ENCODE measurements around the gene DCC. TPM values are rescaled to one million over a fixed set of nuclear protein-coding genes. Genes with fewer than 3 reads are reported as not detected.
A peak's percentile ranks its signal among the peaks of the same experiment; 100 is the strongest.

The DCC gene
- total RNA-seq, 1 experiment from 2014 or later = not detected

DNA sequence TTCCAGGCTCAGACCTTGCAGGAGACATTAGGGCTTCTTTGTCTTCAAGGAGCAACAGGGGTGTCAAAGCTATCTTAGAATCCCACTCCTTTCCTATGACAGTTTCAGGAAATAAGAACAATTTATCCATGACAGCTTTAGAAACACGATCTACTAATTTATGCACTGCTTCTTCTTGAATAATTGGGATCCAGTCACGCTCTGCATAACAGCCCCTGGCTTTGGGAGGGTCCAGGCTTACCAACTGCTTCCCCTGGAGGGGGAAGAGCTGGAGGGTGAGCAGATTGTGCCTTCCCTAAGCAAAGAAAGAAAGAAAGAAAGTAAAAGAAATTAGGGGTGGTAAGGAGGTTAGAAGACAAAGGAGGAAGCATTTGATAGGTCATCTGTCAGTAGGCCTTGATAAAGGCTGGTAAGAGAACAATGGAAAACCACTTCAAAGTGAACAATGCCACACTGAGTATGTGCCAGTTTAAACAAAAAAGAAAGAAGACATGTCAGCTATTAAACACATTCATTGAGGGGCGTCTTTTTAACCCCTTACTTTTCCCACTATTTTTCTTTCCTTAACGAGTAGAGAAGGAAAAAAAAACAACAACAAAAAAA is 327.6 kb downstream of the DCC start:
- H3K27ac ChIP-seq (ENCODE audit: low read length) = no peak overlapping the region
- no peaks in the 10 kb centered on the region for H3K4me1 ChIP-seq (ENCODE audit: low read length)
- DNase-seq = no peak
- no peak overlapping the region for H3K4me2 ChIP-seq (ENCODE audit: low read depth, low read length, poor library complexity, severe bottlenecking)
- no peaks in the 10 kb centered on the region for H3K9me2 ChIP-seq (replicated peaks; ENCODE audit: insufficient read depth, low read length)
- no peak overlapping the region for H2AFZ ChIP-seq (ENCODE audit: low read length)
- H3K36me3 ChIP-seq (ENCODE audit: insufficient read depth, low read length) = no peaks in the 10 kb centered on the region
- H3K9me3 ChIP-seq (ENCODE audit: low read length) = peaks cover 3% of the 10 kb centered on the region; the same call in 1 of the 2 replicates
- H3K4me3 ChIP-seq (ENCODE audit: low read length) = no peak overlapping the region
- no peaks in the 10 kb centered on the region for H3K27me3 ChIP-seq (ENCODE audit: low read length)
- no peaks in the 10 kb centered on the region for H4K20me1 ChIP-seq (ENCODE audit: insufficient read depth, low read depth, low read length)
- H3K79me2 ChIP-seq (ENCODE audit: low read length) = no peaks in the 10 kb centered on the region
- no peak overlapping the region for H3K9ac ChIP-seq (ENCODE audit: low read length)

- no peaks in the 10 kb centered on the region for H3K36me3 ChIP-seq (ENCODE audit: insufficient read depth, low read length)
- no peak overlapping the region for H3K4me2 ChIP-seq (ENCODE audit: low read depth, low read length, poor library complexity, severe bottlenecking)
- H3K4me3 ChIP-seq (ENCODE audit: low read length) = no peak overlapping the region
- H3K27me3 ChIP-seq (ENCODE audit: low read length) = no peaks in the 10 kb centered on the region
- peaks cover 6% of the 10 kb centered on the region for H3K9me3 ChIP-seq (ENCODE audit: low read length)
- H3K4me1 ChIP-seq (ENCODE audit: low read length) = no peaks in the 10 kb centered on the region
- no peaks in the 10 kb centered on the region for H3K9me2 ChIP-seq (replicated peaks; ENCODE audit: insufficient read depth, low read length)
- H3K79me2 ChIP-seq (ENCODE audit: low read length) = no peaks in the 10 kb centered on the region
- DNase-seq = peak; percentile 52
- no peak overlapping the region for H2AFZ ChIP-seq (ENCODE audit: low read length)
- H3K27ac ChIP-seq (ENCODE audit: low read length) = no peak overlapping the region
- no peaks in the 10 kb centered on the region for H4K20me1 ChIP-seq (ENCODE audit: insufficient read depth, low read depth, low read length)
- no peak overlapping the region for H3K9ac ChIP-seq (ENCODE audit: low read length)
Observed at GRCh38 chr18:52670896-52671295, 330.9 kb downstream of the DCC start.

DNA sequence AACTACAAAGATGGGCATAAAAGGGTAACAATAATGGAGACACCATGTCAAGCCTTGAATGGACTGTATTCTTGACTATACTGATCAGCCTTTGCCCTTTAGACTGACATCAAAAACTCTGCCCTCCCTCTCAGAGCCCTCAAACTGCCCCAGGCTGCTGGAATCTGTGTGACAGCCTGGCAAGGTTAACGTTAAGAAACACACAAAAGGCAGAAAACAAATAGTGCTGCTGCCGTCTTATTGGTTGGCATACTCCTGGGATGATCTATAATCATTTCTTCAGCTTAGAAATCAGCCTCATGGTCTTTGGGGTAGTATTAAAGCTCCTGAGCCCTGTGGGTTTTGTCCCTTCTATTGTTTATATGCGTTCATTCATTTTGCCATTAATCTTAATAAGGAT is 338.0 kb downstream of the DCC start:
- H2AFZ ChIP-seq (ENCODE audit: low read length) = no peak overlapping the region
- no peaks in the 10 kb centered on the region for H4K20me1 ChIP-seq (ENCODE audit: insufficient read depth, low read depth, low read length)
- H3K27ac ChIP-seq (ENCODE audit: low read length) = no peak overlapping the region
- no peak overlapping the region for H3K4me3 ChIP-seq (ENCODE audit: low read length)
- no peaks in the 10 kb centered on the region for H3K36me3 ChIP-seq (ENCODE audit: insufficient read depth, low read length)
- no peaks in the 10 kb centered on the region for H3K79me2 ChIP-seq (ENCODE audit: low read length)
- no peaks in the 10 kb centered on the region for H3K4me1 ChIP-seq (ENCODE audit: low read length)
- no peaks in the 10 kb centered on the region for H3K27me3 ChIP-seq (ENCODE audit: low read length)
- peaks cover 10% of the 10 kb centered on the region; the same call in 1 of the 2 replicates for H3K9me3 ChIP-seq (ENCODE audit: low read length)
- no peak overlapping the region for H3K4me2 ChIP-seq (ENCODE audit: low read depth, low read length, poor library complexity, severe bottlenecking)
- H3K9ac ChIP-seq (ENCODE audit: low read length) = no peak overlapping the region
- H3K9me2 ChIP-seq (replicated peaks; ENCODE audit: insufficient read depth, low read length) = no peaks in the 10 kb centered on the region
- no peak for DNase-seq

GRCh38 chr18:52678551-52678950 is 338.6 kb downstream of the DCC start:
- H4K20me1 ChIP-seq (ENCODE audit: insufficient read depth, low read depth, low read length) = no peaks in the 10 kb centered on the region
- no peaks in the 10 kb centered on the region for H3K79me2 ChIP-seq (ENCODE audit: low read length)
- H3K36me3 ChIP-seq (ENCODE audit: insufficient read depth, low read length) = no peaks in the 10 kb centered on the region
- H3K4me3 ChIP-seq (ENCODE audit: low read length) = no peak overlapping the region
- H3K4me1 ChIP-seq (ENCODE audit: low read length) = no peaks in the 10 kb centered on the region
- DNase-seq = no peak
- no peaks in the 10 kb centered on the region for H3K27me3 ChIP-seq (ENCODE audit: low read length)
- no peaks in the 10 kb centered on the region for H3K9me2 ChIP-seq (replicated peaks; ENCODE audit: insufficient read depth, low read length)
- no peak overlapping the region for H3K27ac ChIP-seq (ENCODE audit: low read length)
- H3K9ac ChIP-seq (ENCODE audit: low read length) = no peak overlapping the region
- no peak overlapping the region for H2AFZ ChIP-seq (ENCODE audit: low read length)
- no peak overlapping the region for H3K4me2 ChIP-seq (ENCODE audit: low read depth, low read length, poor library complexity, severe bottlenecking)
- peaks cover 7% of the 10 kb centered on the region; the same call in 1 of the 2 replicates for H3K9me3 ChIP-seq (ENCODE audit: low read length)

DNA sequence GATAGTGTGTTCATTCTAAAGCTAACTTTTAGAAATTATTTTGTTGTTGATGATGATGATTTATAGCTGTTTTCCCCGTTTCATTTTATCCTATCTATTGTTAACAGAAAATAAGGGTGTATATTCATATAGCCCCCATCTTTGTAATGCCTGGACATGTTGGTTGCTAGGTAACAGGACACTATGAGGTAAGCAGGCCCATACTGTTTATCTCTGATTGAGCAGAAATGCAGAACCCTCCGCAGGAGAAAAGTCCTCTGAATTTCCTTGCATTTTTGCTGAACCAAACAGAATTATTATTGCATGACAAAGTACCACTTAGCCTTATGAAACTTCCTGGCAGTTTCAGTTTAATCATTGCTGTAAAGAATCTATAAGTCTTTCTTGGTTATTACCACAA is 339.4 kb downstream of the DCC start:
- H3K9me2 ChIP-seq (replicated peaks; ENCODE audit: insufficient read depth, low read length) = no peaks in the 10 kb centered on the region
- H3K4me2 ChIP-seq (ENCODE audit: low read depth, low read length, poor library complexity, severe bottlenecking) = no peak overlapping the region
- no peak overlapping the region for H3K27ac ChIP-seq (ENCODE audit: low read length)
- no peak overlapping the region for H3K9ac ChIP-seq (ENCODE audit: low read length)
- H3K4me1 ChIP-seq (ENCODE audit: low read length) = no peaks in the 10 kb centered on the region
- no peaks in the 10 kb centered on the region for H3K27me3 ChIP-seq (ENCODE audit: low read length)
- no peak overlapping the region for H2AFZ ChIP-seq (ENCODE audit: low read length)
- no peaks in the 10 kb centered on the region; the same call in 1 of the 2 replicates for H3K36me3 ChIP-seq (ENCODE audit: insufficient read depth, low read length)
- no peak overlapping the region for H3K4me3 ChIP-seq (ENCODE audit: low read length)
- no peaks in the 10 kb centered on the region for H3K79me2 ChIP-seq (ENCODE audit: low read length)
- DNase-seq = no peak
- H3K9me3 ChIP-seq (ENCODE audit: low read length) = peaks cover 11% of the 10 kb centered on the region; the same call in 1 of the 2 replicates
- H4K20me1 ChIP-seq (ENCODE audit: insufficient read depth, low read depth, low read length) = no peaks in the 10 kb centered on the region

- Histone ChIP-seq H3K9me3 (ENCODE audit: low read length) (peaks cover 16% of the 10 kb centered on the region), H3K79me2 (ENCODE audit: low read length) (no peaks in the 10 kb centered on the region), H3K9me2 (replicated peaks; ENCODE audit: insufficient read depth, low read length) (no peaks in the 10 kb centered on the region), H3K4me2 (ENCODE audit: low read depth, low read length, poor library complexity, severe bottlenecking) (no peak overlapping the region), H3K36me3 (ENCODE audit: insufficient read depth, low read length) (no peaks in the 10 kb centered on the region; the same call in 1 of the 2 replicates), H3K27ac (ENCODE audit: low read length) (no peak overlapping the region), H3K27me3 (ENCODE audit: low read length) (no peaks in the 10 kb centered on the region), H2AFZ (ENCODE audit: low read length) (no peak overlapping the region), H3K4me3 (ENCODE audit: low read length) (no peak overlapping the region), H3K9ac (ENCODE audit: low read length) (no peak overlapping the region), H3K4me1 (ENCODE audit: low read length) (no peaks in the 10 kb centered on the region), H4K20me1 (ENCODE audit: insufficient read depth, low read depth, low read length) (no peaks in the 10 kb centered on the region)
- DNase-seq = no peak
Observed at GRCh38 chr18:52682260-52682659, 342.3 kb downstream of the DCC start.

- H2AFZ ChIP-seq (ENCODE audit: low read length) = no peak overlapping the region
- H3K36me3 ChIP-seq (ENCODE audit: insufficient read depth, low read length) = no peaks in the 10 kb centered on the region; the same call in 1 of the 2 replicates
- H3K27ac ChIP-seq (ENCODE audit: low read length) = no peak overlapping the region
- no peaks in the 10 kb centered on the region for H4K20me1 ChIP-seq (ENCODE audit: insufficient read depth, low read depth, low read length)
- H3K4me2 ChIP-seq (ENCODE audit: low read depth, low read length, poor library complexity, severe bottlenecking) = no peak overlapping the region
- peaks cover 13% of the 10 kb centered on the region; the same call in 1 of the 2 replicates for H3K9me3 ChIP-seq (ENCODE audit: low read length)
- no peaks in the 10 kb centered on the region for H3K27me3 ChIP-seq (ENCODE audit: low read length)
- H3K4me3 ChIP-seq (ENCODE audit: low read length) = no peak overlapping the region
- H3K4me1 ChIP-seq (ENCODE audit: low read length) = no peaks in the 10 kb centered on the region
- H3K9me2 ChIP-seq (replicated peaks; ENCODE audit: insufficient read depth, low read length) = no peaks in the 10 kb centered on the region
- no peak overlapping the region for H3K9ac ChIP-seq (ENCODE audit: low read length)
- H3K79me2 ChIP-seq (ENCODE audit: low read length) = no peaks in the 10 kb centered on the region
- DNase-seq = no peak
Observed at GRCh38 chr18:52685316-52685715, 345.3 kb downstream of the DCC start.

- H3K27ac ChIP-seq (ENCODE audit: low read length) = no peak overlapping the region
- no peak for DNase-seq
- no peak overlapping the region for H2AFZ ChIP-seq (ENCODE audit: low read length)
- no peaks in the 10 kb centered on the region for H3K9me3 ChIP-seq (ENCODE audit: low read length)
- H3K79me2 ChIP-seq (ENCODE audit: low read length) = no peaks in the 10 kb centered on the region
- no peaks in the 10 kb centered on the region for H3K9me2 ChIP-seq (replicated peaks; ENCODE audit: insufficient read depth, low read length)
- H4K20me1 ChIP-seq (ENCODE audit: insufficient read depth, low read depth, low read length) = no peaks in the 10 kb centered on the region
- no peaks in the 10 kb centered on the region for H3K36me3 ChIP-seq (ENCODE audit: insufficient read depth, low read length)
- no peak overlapping the region for H3K4me3 ChIP-seq (ENCODE audit: low read length)
- H3K9ac ChIP-seq (ENCODE audit: low read length) = no peak overlapping the region
- no peak overlapping the region for H3K4me2 ChIP-seq (ENCODE audit: low read depth, low read length, poor library complexity, severe bottlenecking)
- no peaks in the 10 kb centered on the region for H3K27me3 ChIP-seq (ENCODE audit: low read length)
- no peaks in the 10 kb centered on the region for H3K4me1 ChIP-seq (ENCODE audit: low read length)
Observed at GRCh38 chr18:52691841-52692240, 351.8 kb downstream of the DCC start.
